PC-3 (cell line): ENCODE results near the gene CATSPERE.

ENCODE experiments used
- CTCF ChIP-seq: fragments of 300-600 bp; sonication (generic); conservative IDR thresholded peaks from 2 replicates; pipeline ENCODE4 v1.5.1; 2017; ENCODE audit warnings: antibody characterized with exemption, low read depth, mild to moderate bottlenecking, low read length
- EZH2 ChIP-seq: fragments of 300-600 bp; sonication (generic); IDR thresholded peaks from one replicate; pipeline ENCODE4 v1.6.1; 2017; ENCODE audit warnings: antibody characterized with exemption, mild to moderate bottlenecking, low read length; ENCODE audit not compliant: unreplicated experiment
- EZH2phosphoT487 ChIP-seq: fragments of 300-600 bp; sonication (generic); IDR thresholded peaks from 2 replicates; pipeline ENCODE4 v1.6.1; 2018; ENCODE audit warnings: mild to moderate bottlenecking, antibody characterized with exemption, low read length, borderline replicate concordance

DNA sequence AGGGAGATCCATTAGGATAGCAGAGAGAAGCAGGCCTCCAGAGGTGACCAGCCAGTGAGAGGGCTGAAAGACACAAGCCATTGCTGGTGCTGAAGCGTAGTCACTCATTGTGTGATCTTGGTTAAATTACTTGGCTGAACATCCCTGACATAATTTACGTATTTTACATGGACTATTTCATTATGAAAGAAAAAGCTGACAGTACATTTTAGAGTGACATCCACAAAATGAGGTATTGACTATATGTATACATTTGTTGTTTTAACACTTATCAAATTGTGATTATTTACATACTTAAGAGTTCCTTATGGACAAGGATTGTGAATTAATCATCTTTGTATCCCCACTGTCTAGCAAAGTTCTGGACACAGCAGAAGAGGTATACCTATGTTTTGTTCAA is 206.7 kb downstream of the CATSPERE start:
- TF ChIP-seq CTCF (no peak), EZH2 (no peak), EZH2phosphoT487 (no peak)
